ENCODE results near the gene NAALADL2.
"Not testable (repeated sequence)": the region's sequence is repeated elsewhere in the genome, so short reads cannot be mapped to it uniquely, and the experiment has no call there.

NAALADL2 gene

DNA sequence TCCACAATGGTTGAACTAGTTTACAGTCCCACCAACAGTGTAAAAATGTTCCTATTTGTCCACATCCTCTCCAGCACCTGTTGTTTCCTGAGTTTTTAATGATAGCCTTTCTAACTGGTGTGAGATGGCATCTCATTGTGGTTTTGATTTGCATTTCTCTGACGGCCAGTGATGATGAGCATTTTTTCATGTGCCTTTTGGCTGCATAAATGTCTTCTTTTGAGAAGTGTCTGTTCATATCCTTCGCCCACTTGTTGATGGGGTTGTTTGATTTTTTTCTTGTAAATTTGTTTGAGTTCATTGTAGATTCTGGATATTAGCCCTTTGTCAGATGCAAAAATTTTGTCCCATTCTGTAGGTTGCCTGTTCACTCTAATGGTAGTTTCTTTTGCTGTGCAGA is 564.7 kb downstream of the NAALADL2 start:
- not testable (repeated sequence) for DNase-seq (ENCODE audit: low read depth)

DNA sequence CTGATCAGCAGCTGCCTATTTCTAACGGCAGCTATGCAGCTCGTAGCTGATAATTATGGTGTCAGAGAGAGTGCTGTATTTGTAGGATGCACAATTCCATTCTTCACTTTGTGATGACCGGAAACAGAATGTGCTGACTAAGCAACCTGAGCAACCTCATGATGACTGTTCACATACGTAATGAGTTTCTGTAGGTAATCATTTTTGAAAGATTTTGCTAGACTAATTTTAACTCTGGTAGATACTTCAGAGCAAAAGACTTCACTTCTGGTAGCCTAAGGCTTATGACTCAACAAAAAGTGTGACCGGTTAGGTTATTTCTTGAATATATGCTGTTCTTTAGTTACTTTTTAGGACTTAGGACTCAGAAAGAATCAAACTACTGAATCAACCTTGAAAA is 567.7 kb downstream of the NAALADL2 start:
- no peak for DNase-seq (ENCODE audit: low read depth)

DNA sequence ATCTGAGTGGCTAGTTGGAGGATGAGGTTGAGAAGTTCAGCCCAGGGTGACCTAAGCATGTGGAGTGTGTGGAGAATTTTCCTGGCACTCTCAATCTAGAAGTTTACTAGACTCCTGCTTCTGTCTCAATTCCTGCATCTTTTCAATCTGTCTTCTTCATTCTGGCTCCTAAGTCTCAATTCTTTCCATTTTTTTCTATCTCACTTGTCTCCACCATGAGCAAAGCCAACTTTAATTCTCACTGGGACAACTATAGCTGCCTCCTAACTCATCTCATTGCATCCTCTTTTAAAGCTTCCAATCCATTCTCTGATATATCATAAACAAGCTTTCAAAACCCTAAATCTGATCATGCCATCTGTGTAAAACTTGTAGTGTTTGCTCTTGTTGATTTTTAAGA is 569.3 kb downstream of the NAALADL2 start:
- no peak for DNase-seq (ENCODE audit: low read depth)

DNA sequence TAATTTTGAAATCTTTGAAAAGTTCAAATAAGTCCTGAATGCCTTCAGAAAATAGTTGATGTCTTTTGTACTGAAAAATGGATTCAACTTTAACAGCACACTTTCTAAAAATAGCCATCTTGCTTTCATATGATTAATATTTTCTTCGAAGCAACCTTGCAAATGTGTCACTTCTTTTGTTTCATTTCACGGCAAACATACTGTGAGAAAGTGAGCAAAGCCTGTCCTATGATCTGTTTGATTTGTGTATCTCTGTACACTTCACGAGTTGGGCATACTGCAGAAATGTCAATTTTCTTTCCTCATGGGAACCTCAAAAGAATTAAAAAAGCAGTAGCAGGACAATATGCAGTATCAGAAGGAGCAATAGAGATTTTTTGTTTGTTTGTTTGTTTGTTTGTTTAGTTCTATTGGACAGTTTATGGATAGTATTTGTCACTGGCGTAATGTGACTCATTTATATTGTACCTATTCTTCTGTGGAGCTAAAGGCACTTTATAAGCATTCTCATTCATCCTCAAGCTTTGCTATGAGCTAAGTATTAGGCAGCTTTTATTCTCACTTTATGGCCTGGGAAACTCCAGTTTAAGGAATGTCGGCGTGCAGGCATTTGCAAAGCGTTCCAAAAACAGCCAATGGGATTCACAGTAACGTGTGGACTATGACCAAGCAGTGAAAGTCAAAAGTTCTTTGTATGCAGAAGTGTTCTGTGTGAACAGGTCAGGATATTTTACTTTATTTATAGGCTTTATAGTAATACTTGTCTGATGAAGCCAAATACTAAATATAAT is 572.0 kb downstream of the NAALADL2 start:
- no peak for DNase-seq (ENCODE audit: low read depth)

DNA sequence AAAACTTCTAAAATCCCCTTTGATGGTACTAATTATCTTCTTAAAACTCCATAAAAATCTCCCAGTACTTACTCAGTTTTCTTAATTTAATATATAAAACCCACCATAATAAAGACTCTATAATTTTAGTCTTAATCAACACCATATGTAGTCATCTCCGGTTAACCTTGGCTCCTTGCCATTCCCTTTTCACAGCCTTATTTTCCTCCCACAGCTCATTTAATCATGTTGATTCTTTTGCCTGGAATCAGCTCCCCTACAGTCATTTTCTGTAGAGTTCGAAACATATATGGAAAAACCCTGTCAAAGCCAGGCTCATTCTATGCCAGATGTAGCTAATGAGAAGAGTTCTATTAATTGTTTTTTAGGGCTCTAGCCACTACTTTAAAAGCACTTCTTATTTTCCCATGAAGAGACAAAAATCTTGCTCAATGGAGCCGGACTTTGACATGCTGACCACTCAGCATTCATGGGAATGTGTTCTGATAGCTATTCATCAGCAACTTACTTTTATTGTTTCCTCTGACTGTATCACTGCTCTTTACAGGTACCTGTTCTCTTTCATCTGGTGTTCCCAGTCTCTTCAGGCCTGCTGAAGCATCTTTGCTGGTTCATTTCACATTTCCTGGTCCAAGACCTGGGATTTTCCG is 573.4 kb downstream of the NAALADL2 start:
- no peak for DNase-seq (ENCODE audit: low read depth)

DNA sequence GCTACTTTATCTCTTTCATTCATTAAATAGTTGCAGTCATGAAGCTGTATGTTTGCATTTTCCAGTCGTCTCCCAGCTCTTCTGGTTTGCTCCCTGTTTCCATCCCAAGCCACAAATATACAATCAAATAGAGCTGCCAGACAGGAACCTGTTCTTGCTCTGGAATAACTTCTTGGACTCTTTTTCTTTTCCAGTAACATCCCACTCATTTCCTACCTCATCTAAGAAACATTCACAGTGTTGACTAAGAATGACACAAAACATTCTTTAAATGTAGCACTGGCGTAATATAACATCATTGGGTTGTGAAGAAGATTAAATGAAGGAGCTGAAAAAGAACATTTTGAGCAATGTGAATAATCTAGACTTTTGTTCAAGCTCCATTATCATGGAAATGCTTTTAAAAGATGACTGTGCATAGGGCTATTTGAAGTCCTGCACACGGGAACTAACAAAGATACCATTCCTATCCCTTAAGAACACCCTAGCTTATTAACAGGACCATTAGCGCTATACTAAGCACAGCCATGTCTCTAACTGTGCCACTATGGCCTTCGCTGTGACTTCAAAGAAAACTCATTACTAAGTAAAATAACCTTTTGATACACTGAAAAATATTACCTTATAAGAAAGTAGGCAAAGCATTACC is 574.0 kb downstream of the NAALADL2 start:
- no peak for DNase-seq (ENCODE audit: low read depth)

DNA sequence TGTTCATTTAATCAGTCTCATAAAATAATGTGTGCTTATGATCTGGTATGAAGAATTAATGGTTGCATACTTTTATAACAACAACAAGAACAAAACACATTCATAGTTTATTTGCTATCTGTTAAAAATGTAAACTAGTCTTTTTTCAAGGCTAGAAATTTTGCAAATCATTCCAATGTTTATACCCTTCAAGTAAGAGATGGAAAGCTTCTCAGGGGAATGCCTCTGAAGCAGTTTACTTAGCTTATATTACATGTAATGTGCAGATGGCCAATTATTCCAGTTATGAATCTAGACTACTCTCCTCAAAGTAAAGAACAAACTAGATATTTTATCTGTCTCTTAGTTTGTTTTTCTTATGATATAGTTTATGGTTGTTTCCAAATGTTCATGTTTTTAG is 575.4 kb downstream of the NAALADL2 start:
- no peak for DNase-seq (ENCODE audit: low read depth)

DNA sequence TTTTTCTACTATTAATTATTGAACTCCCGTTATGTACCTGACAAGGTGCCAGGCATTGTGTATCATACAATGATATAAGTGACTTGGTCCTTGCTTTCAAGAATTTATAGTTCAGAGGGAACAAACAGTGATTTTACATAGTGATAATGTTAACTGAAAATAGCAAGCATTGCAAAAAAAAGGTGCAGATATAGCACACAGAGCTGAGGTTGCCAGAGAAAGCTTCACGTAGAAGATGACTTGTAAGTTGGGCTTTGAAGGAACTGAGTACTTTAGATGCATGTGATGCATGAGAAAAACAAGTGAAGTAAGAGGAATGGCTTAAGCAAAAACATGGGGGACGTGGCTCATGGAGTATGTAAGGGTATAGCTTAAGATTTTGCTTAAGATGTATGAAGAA is 584.5 kb downstream of the NAALADL2 start:
- DNase-seq (ENCODE audit: low read depth), result no peak

DNA sequence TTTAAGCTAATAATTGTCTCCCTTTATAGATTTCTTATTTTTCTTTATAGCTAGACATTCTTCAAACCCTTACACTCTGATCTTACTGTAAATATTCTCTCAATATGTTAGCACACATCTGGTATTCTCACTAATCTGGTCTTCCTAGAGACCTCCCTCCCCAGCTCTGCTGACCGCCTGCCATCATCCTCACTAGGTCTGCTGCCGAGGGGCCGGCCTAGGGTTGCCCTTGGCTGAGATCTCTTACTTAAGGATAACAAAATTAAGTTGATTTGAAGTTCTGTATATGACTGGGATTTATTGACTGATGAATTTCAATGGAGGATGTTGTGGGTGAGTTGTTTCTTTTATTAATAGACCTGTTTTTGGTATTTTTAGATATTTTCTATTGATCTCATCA is 586.6 kb downstream of the NAALADL2 start:
- DNase-seq (ENCODE audit: low read depth), result no peak

DNA sequence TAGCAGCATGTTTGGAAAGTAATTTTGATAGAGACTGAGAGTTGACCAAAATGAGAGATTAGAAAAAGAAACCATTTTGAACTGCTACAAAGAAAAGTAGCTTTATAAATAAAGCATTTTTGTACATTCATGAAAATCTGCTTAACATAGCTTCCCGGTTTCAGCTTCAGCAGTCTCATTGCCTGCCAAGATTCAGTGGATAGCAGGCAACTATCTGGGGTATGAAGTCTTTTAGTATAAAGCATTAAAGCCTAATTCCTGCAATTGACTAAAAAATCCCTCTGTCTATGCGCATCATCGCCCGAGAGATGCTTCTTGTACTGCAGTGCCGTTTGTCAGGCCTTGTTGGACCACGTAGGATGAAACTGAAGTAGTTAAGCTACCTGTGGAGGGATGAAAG is 588.4 kb downstream of the NAALADL2 start:
- no peak for DNase-seq (ENCODE audit: low read depth)

DNA sequence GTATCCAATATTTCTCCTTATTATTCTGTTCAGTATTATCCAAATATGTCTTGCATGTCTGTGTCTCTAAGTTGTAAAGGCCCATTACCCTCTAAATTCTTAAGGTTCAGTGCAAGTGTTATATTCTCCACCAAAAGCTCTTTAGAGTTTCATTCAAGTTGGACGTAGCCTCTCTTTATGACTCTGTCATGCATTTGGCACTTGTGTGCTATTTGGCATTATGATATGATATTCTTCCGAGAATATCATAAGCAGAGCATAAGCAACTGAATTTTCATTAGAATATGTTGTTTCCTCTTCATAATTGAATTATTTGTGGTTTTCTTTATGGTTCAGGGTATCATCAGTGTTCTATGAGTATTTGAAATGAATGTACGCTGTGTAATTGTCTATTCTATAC is 594.2 kb downstream of the NAALADL2 start:
- DNase-seq (ENCODE audit: low read depth), result no peak

DNA sequence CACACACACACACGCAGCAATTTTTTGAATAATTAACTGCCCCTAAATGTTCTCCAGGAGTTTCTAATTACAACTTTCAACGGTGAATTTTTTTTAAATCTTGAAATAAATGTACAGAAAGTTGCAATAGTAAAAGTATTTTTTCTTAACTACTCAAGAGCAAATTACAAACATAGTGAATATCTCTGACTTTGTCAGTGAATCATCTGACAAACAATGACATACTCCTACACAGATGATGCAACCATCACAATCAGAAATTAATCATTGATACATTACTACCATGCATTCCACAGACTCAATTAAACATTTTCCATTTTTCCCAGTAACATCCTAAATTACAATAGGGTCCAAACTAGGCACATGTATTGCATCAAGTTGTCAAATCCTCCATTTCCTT is 597.3 kb downstream of the NAALADL2 start:
- no peak for DNase-seq (ENCODE audit: low read depth)

DNA sequence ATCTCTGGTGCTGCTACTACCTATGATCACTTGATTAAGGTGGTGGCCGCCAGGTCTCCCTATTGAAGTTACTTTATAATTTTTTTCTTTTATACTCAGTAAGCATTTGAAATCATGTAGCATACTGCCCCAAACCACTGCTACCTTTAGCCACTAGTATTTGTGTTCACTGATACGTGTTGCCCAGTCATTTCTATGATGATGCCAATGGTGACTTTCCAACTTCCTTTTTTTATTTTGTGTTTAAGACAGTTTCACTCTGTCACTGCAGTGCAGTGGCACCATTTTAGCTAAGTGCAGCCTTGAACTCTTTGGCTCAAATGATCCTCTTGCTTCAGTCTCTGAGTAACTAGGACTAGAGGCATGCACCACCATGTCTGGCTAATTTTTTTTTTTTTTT is 598.2 kb downstream of the NAALADL2 start:
- no peak for DNase-seq (ENCODE audit: low read depth)

DNA sequence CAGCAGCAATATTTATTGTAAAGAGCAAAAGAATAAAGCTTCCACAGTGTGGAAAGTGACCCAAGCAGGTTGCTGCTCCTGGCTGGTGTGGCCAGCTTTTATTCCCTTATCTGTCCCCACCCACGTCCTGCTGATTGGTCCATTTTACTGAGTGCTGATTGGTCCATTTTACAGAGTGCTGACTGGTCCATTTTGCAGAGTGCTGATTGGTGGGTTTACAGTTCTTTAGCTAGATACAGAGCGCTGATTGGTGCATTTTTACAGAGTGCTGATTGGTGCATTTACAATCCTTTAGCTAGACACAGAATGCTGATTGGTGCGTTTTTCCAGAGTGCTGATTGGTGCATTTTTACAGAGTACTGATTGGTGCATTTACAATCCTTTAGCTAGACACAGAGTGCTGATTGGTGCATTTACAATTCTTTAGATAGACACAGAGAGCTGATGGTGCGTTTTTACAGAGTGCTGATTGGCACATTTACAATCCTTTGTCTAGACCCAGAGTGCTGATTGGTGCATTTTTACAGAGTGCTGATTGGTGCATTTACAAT is 601.8 kb downstream of the NAALADL2 start:
- not testable (repeated sequence) for DNase-seq (ENCODE audit: low read depth)

DNA sequence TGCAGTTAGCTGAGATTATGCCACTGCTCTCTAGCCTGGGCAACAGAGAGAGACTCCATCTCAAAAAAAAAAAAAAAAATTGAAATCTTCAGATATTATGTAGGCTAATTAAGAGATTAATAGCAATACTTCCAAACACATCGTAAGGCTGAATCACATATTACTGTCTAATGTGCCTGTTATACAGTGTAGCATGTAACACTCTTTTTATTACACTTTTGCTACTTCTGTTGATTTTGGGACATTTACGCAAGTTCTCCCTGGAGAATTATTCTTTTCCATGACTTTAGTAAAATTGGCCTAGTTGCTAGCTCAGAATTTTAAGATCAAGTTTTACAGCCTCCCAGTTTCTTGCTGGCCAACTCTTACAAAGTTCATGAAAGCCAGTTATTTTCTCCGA is 605.2 kb downstream of the NAALADL2 start:
- DNase-seq (ENCODE audit: low read depth), result no peak

DNA sequence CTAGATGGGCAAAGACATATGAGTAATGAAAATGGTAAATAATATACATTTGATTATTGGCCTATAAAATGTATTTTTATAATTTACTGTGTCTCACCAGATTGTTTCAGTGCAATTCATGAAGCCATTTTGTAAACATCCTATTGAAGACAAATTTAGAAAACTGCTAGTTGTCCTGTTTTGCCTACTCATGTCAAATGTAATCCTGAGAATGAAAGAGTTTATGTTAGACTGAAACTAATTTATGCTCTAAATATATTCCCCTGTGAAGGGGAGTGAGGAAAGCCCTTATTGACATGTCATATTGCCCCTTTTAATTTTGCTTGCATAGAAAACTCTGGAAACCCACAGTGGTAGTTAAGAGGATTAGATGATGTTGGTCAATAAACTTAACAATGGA is 610.0 kb downstream of the NAALADL2 start:
- no peak for DNase-seq (ENCODE audit: low read depth)

DNA sequence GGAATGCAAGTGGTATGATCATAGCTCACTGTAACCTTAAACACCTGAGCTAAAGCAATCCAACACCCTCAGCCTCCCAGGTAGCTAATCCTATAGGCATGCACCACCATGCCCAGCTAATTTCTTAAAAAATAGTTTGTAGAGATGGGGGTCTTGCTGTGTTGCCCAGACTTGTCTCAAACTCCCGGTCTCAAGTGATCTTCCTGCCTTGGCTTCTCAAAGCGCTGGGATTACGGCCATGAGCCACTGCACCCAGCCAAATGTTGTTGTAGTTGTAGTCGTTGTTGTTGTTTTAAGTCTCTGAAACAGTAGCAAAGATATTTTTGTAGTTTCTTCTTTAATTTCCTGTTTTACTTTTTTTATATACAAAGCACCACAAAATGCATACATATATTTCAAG is 616.6 kb downstream of the NAALADL2 start:
- DNase-seq (ENCODE audit: low read depth), result no peak

DNA sequence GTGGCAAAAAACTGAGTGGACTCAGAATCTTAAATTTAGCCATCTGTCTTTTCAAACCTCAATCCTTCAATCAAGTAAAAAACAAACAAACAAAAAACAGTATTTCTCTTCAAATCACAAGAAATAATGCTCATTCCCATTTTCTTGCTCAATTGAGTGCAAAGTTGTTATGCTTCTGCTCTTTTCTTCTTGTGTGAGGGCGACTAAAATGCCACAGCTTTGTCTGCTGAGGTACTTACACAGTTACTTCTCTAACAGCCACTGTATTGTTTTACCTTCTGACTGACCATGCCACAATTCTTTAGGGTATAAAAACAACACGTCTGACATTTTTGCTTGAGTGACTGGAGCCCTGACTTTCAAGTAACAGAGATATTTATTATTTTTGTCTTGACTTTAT is 617.4 kb downstream of the NAALADL2 start:
- no peak for DNase-seq (ENCODE audit: low read depth)

DNA sequence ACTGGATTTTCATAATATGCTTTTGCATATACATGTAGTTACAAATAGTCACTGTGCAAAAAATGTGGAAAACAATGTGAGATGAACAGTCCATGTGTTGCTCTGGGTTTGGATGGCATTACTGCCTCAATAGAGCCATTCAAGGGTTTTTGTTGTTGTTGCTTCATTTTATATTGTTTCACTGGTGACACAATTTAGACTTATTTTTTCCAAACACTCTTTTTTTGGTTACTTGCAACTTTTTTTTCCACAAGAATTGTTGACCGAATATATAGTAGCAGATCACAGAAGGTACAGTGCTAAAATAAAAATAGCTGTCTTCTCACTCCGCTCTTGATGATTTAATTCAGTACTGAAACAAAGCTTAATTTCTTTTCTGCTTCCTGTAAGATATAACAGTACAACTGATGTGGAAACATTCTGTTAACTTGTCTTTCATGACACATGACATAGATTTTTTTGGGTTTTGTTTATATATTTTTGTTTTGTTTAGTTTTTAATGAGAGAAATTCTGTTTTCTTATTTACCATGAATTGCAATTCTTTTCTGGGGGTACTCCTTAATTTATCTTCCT is 618.6 kb downstream of the NAALADL2 start:
- DNase-seq (ENCODE audit: low read depth), result no peak

DNA sequence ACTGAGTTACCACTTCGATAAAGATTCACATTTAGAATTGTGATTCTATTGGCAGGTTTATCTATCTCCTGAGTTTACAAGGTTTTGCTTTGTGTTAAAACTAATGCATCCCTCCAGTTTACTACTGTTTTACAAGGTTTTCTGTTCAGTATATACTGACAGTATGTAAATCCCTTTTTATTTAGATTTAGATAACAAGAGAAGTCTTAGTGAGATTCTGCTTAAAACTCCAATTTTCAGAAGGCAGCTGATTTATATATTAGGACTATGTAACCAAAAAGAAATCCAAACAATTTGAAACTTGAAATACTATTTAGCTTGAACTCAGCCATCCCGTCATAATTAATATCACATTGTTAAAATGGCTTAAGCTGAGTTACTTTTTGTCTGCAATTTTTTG is 619.2 kb downstream of the NAALADL2 start:
- no peak for DNase-seq (ENCODE audit: low read depth)

DNA sequence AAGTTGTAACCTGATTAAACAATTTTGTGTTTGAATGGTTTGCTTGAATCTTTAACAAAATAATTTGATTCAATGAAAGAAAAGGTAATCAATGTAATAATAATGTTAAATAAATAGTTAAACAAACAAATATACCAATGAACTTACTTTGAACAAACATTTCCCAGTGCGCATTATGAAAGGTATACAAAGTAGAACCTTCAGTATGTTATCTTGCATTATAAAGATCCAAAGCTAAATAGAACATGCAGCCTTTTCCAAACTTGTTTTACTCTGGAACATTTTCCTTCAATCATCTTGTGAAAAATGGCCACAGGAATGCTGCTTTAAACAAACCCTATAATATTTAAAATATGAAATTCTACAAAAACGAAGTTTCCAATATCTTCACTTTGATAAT is 620.0 kb downstream of the NAALADL2 start:
- DNase-seq (ENCODE audit: low read depth), result no peak

DNA sequence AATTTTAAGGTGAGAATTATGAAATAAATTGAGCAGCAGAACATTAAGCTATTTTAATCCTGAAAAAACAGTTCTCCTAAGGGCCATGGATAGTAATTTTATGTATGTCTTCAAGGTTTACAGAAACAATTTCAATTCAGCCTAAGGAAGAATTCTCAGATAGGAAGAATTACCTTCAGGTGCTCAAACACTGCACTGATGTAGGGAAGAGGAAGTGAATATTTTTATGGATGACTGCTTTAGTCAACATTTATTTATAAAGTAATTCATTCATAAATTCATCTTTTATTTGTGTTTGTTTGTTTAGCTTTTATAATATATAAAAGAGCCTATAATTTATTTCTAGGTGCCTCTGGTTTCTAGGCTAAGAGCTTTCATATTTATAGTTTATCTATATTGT is 620.7 kb downstream of the NAALADL2 start:
- DNase-seq (ENCODE audit: low read depth), result no peak

DNA sequence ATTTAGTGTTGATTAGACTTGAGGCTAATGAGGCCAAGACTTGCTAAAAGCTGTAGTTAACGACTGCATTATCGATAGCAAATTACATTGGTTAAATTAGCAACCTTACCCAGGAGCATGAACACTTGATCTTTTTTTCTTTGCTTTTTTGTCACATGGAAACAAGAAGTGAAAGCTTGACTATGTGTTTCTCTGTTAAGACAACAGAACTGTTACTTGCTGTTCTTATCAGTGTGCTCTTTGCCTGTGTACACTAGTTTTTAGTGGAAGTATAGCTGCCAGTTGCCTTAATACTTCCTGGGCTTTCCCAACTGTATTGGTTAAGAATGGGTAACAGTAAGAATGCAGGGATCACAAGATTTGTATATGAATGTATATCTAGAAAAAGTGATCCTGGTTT is 625.5 kb downstream of the NAALADL2 start:
- DNase-seq (ENCODE audit: low read depth), result no peak
